NCI-H1436 (cell line): ENCODE data around the gene URGCP.

ENCODE experiments used
- DNase-seq: peaks from one replicate; lab custom pipeline; 2025; lab: John Stamatoyannopoulos, UW

The URGCP gene

GRCh38 chr7:43906331-43907010, at the start of gene URGCP:
URGCP (minus strand) TSS chr7:43906596; CDS start chr7:43906575, 21 bp downstream.
- peak; percentile 43 for DNase-seq

- no peak for DNase-seq
Measured at GRCh38 chr7:43956027-43956426, 49.6 kb upstream of the URGCP start.

- DNase-seq = peak; percentile 12
Measured at GRCh38 chr7:43954524-43955228, 48.3 kb upstream of the URGCP start.

GRCh38 chr7:43953071-43953470, 46.7 kb upstream of the URGCP start:
- no peak for DNase-seq

- no peak for DNase-seq
Measured at GRCh38 chr7:43952028-43952427, 45.6 kb upstream of the URGCP start.

GRCh38 chr7:43944286-43944685, 37.9 kb upstream of the URGCP start:
- DNase-seq = no peak

GRCh38 chr7:43943417-43944187, 37.2 kb upstream of the URGCP start:
- no peak for DNase-seq

- DNase-seq = no peak
Measured at GRCh38 chr7:43942997-43943396, 36.6 kb upstream of the URGCP start.

GRCh38 chr7:43942250-43942649, 35.9 kb upstream of the URGCP start:
- DNase-seq = no peak

- DNase-seq = no peak
Measured at GRCh38 chr7:43938892-43939482, 32.6 kb upstream of the URGCP start.

GRCh38 chr7:43937444-43937843, 31.0 kb upstream of the URGCP start:
- DNase-seq = no peak

- no peak for DNase-seq
Measured at GRCh38 chr7:43933902-43934560, 27.6 kb upstream of the URGCP start.

GRCh38 chr7:43931346-43931745, 24.9 kb upstream of the URGCP start:
- DNase-seq = no peak

- no peak for DNase-seq
Measured at GRCh38 chr7:43929529-43930457, 23.4 kb upstream of the URGCP start.

GRCh38 chr7:43927810-43928209, 21.4 kb upstream of the URGCP start:
- no peak for DNase-seq

- DNase-seq = no peak
Measured at GRCh38 chr7:43926798-43927123, 20.4 kb upstream of the URGCP start.

- DNase-seq = peak; percentile 82
Measured at GRCh38 chr7:43925984-43926797, 19.8 kb upstream of the URGCP start, which contains the start of gene UBE2D4. UBE2D4 (plus strand) TSS chr7:43926436; CDS start chr7:43926533, 97 bp downstream.

GRCh38 chr7:43922726-43923125, 16.3 kb upstream of the URGCP start:
- DNase-seq = no peak

GRCh38 chr7:43921423-43921822, 15.0 kb upstream of the URGCP start:
- DNase-seq = no peak

- no peak for DNase-seq
Measured at GRCh38 chr7:43915907-43916306, 9.5 kb upstream of the URGCP start.
